ENCODE data around the gene OPN1SW.

- peak; percentile 63 for TF ChIP-seq CTCF (conservative IDR thresholded peaks at IDR 0.05; ENCODE audit: low read length)
- TF ChIP-seq EZH2phosphoT487 (IDR thresholded peaks at IDR 0.05; ENCODE audit: borderline replicate concordance), result no peak
Measured at GRCh38 chr7:128794020-128794419, 18.4 kb upstream of the OPN1SW start.
